ENCODE measurements around the gene UPK3A.

UPK3A gene

GRCh38 chr22:45310977-45311531 lies 26.3 kb downstream of the UPK3A start:
- no peak for TF ChIP-seq CTCF (IDR thresholded peaks at IDR 0.05; ENCODE audit: insufficient read depth, low read depth, low read length, missing control alignments)
- H3K4me3 ChIP-seq (ENCODE audit: low read depth, low read length): peak overlapping the region; percentile 97; the same call in 1 of the 2 replicates
- DNase-seq (ENCODE audit: low read depth): no peak

DNA sequence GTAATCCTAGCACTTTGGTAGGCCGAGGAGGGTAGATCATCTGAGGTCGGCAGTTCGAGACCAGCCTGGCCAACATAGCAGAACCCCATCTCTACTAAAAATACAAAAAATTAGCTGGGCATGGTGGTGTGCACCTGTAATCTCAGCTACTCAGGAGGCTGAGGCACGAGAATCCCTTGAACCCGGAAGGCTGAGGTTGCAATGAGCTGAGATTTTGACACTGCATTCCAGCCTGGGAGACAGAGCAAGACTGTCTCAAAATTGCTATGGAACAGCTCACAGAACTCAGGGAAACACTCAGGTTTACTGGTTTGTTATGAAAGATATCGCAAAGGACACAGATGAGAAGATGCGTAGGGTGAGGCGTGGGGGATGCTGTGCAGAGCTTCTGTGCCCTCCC lies 27.7 kb downstream of the UPK3A start:
- H3K4me3 ChIP-seq (ENCODE audit: low read depth, low read length): no peak overlapping the region
- no peak for DNase-seq (ENCODE audit: low read depth)
- no peak for TF ChIP-seq CTCF (IDR thresholded peaks at IDR 0.05; ENCODE audit: insufficient read depth, low read depth, low read length, missing control alignments)

DNA sequence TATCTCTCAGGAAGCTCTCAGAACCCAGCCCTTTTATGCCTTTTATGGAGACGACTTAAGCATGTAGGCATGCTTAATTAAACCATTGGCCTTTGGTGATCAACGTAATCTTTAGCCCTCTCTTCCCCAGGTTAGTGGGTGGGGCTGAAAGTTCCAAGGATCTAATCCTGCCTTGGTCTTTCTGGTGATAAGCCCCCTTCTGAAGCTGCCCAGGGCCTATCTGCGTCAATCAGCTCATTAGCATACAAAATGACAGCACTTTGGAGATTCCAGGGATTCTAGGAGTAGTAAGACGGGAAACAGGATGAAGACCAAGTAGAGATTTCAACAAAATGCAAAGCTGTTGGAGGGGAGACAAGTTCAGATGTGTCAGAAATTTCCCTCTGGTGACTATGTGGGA lies 28.1 kb downstream of the UPK3A start:
- no peak overlapping the region for H3K4me3 ChIP-seq (ENCODE audit: low read depth, low read length)
- no peak for TF ChIP-seq CTCF (IDR thresholded peaks at IDR 0.05; ENCODE audit: insufficient read depth, low read depth, low read length, missing control alignments)
- DNase-seq (ENCODE audit: low read depth): no peak

DNA sequence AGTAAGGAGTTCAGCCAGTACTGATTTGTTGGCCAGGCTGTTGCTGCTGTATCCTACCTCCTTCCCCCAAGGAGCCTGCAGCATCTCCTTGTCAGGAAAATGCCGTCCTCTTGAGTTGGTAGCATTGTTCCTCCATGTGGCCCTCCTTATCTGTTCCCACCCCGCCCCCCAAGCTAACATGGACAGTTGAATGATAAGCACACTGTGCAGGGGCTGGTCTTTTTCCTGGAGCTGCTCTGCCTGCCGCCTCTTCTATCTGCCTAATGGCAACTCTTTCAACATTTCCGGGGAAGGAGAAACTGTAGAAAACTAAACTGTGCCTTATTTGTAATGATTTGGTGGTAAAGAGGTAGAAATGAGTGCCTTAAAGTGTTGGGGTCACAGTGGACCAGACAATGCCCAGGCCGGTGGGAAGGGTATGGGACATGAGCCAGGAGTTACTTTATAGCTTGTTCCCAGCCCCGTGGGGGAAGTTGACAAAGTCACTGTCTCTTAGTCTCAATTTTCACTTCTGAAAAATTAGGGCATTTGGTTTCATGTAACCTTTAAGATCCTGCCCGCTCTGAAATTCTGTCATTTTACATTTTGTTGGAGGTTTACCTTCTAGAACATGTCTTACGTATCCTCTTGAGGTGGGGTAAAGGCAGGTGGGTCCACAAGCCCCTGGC lies 29.4 kb downstream of the UPK3A start:
- no peak overlapping the region for H3K4me3 ChIP-seq (ENCODE audit: low read depth, low read length)
- DNase-seq (ENCODE audit: low read depth): no peak
- TF ChIP-seq CTCF (IDR thresholded peaks at IDR 0.05; ENCODE audit: insufficient read depth, low read depth, low read length, missing control alignments): no peak

DNA sequence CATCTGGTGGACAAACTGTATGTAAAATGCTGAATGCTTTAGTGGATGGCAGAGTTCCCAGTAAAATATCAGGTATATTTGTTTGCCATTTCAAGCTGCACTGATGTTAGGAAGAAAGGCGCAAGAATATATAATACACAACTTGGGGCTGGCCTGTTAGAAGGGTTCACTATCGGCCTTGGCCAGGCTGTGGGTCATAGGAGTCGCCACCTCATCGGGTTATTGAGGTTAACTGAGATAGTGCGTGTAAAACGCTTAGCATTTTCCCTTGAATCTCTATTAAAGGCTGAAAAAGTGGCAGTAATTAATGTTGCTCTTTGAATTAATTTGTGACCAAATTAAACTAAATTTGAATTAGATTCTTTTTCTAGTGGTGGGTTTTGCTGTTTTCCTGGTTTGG lies 30.0 kb downstream of the UPK3A start:
- H3K4me3 ChIP-seq (ENCODE audit: low read depth, low read length): no peak overlapping the region
- no peak for DNase-seq (ENCODE audit: low read depth)
- no peak for TF ChIP-seq CTCF (IDR thresholded peaks at IDR 0.05; ENCODE audit: insufficient read depth, low read depth, low read length, missing control alignments)

DNA sequence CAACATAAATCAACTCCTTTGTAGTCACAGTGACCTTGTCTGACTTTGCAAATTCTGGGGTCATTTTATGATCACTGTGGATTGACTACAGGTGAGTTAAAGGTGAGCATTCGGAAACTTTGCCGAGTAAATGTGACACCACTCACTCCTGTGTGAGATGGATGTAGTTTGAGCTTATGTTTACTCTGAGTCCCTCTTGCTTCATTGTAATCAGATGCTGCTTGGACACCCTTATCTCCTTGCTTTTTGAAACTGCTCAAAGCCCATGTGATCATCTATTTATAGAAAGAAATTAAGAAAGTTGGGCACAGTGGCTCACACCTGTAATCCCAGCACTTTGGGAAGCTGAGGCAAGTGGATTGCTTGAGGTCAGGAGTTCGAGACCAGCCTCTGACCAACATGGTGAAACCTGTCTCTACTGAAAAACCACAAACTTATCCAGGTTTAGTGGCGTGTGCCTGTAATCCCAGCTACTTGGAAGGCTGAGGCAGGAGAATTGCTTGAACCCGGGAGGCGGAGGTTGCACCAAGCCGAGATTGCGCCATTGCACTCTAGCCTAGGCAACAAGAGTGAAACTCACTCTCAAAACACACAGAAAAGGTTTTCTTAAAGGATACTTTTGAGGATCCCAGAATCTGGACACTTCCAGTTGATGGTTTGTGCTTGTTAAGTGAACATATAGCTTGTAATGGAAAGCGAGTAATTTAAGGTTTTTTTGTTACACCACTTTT lies 32.2 kb downstream of the UPK3A start:
- TF ChIP-seq CTCF (IDR thresholded peaks at IDR 0.05; ENCODE audit: insufficient read depth, low read depth, low read length, missing control alignments): no peak
- H3K4me3 ChIP-seq (ENCODE audit: low read depth, low read length): no peak overlapping the region
- no peak for DNase-seq (ENCODE audit: low read depth)

All from GM12865 (cell line).